ACC112 (cell line): Measurements from ENCODE around the gene STRADA.
A peak's percentile ranks its signal among the peaks of the same experiment; 100 is the strongest.

Experiments used
- H2AFZ ChIP-seq: fragments of 200-600 bp; sonication (generic); one replicate; pipeline ENCODE4 v1.6.0; 2017; ENCODE audit warnings: antibody characterized with exemption, low read length; ENCODE audit not compliant: unreplicated experiment
- H3K27ac ChIP-seq: fragments of 200-600 bp; sonication (generic); 2 replicates; pipeline ENCODE4 v1.5.1; 2014; ENCODE audit warnings: low read depth, mild to moderate bottlenecking, antibody characterized with exemption, low read length, moderate library complexity
- H3K27me3 ChIP-seq: fragments of 200-600 bp; sonication (generic); 2 replicates; pipeline ENCODE4 v1.6.1; 2014; ENCODE audit warnings: mild to moderate bottlenecking, antibody characterized with exemption, low read length, moderate library complexity, mixed read lengths; ENCODE audit not compliant: insufficient read depth
- H3K36me3 ChIP-seq: fragments of 200-600 bp; sonication (generic); 2 replicates; pipeline ENCODE4 v1.6.1; 2016; ENCODE audit warnings: mild to moderate bottlenecking, antibody characterized with exemption, low read length, moderate library complexity, mixed read lengths; ENCODE audit not compliant: insufficient read depth
- H3K4me1 ChIP-seq: fragments of 200-600 bp; sonication (generic); one replicate; pipeline ENCODE4 v1.6.1; 2016; ENCODE audit warnings: low read length, mixed read lengths; ENCODE audit not compliant: insufficient read depth, unreplicated experiment, control insufficient read depth
- H3K4me3 ChIP-seq: fragments of 200-600 bp; sonication (generic); 2 replicates; pipeline ENCODE4 v1.5.1; 2014; ENCODE audit warnings: mild to moderate bottlenecking, low read depth, low read length
- H3K79me2 ChIP-seq: fragments of 200-600 bp; sonication (generic); one replicate; pipeline ENCODE4 v1.6.0; 2016; ENCODE audit warnings: low read length; ENCODE audit not compliant: control insufficient read depth, unreplicated experiment, insufficient read depth

STRADA gene

GRCh38 chr17:63682981-63683380 lies 58.6 kb downstream of the STRADA start:
- H3K4me3 ChIP-seq: no peak overlapping the region
- no peaks in the 10 kb centered on the region for H3K79me2 ChIP-seq
- H3K27ac ChIP-seq: no peak overlapping the region
- H3K27me3 ChIP-seq: no peaks in the 10 kb centered on the region
- peaks cover 5% of the 10 kb centered on the region for H3K36me3 ChIP-seq
- no peaks in the 10 kb centered on the region for H3K4me1 ChIP-seq
- no peak overlapping the region for H2AFZ ChIP-seq

- no peak overlapping the region for H3K27ac ChIP-seq
- no peak overlapping the region for H3K4me3 ChIP-seq
- no peaks in the 10 kb centered on the region for H3K79me2 ChIP-seq
- no peaks in the 10 kb centered on the region for H3K27me3 ChIP-seq
- no peaks in the 10 kb centered on the region for H3K4me1 ChIP-seq
- no peak overlapping the region for H2AFZ ChIP-seq
- H3K36me3 ChIP-seq: peaks cover 5% of the 10 kb centered on the region
Measured at GRCh38 chr17:63682441-63682840, 59.2 kb downstream of the STRADA start.

GRCh38 chr17:63681530-63681929 lies 60.1 kb downstream of the STRADA start:
- Histone ChIP-seq H3K36me3 (peaks cover 5% of the 10 kb centered on the region), H3K27me3 (no peaks in the 10 kb centered on the region), H3K27ac (no peak overlapping the region), H3K4me3 (no peak overlapping the region), H3K79me2 (no peaks in the 10 kb centered on the region), H3K4me1 (peaks cover 3% of the 10 kb centered on the region), H2AFZ (no peak overlapping the region)

GRCh38 chr17:63680700-63681099 lies 60.9 kb downstream of the STRADA start:
- no peaks in the 10 kb centered on the region for H3K79me2 ChIP-seq
- H3K36me3 ChIP-seq: peaks cover 5% of the 10 kb centered on the region
- H3K4me3 ChIP-seq: no peak overlapping the region
- H3K4me1 ChIP-seq: peaks cover 10% of the 10 kb centered on the region
- no peak overlapping the region for H3K27ac ChIP-seq
- no peak overlapping the region for H2AFZ ChIP-seq
- no peaks in the 10 kb centered on the region for H3K27me3 ChIP-seq

- Histone ChIP-seq H3K4me1 (peaks cover 25% of the 10 kb centered on the region), H3K27ac (no peak overlapping the region), H3K36me3 (peaks cover 5% of the 10 kb centered on the region), H3K27me3 (no peaks in the 10 kb centered on the region), H3K79me2 (no peaks in the 10 kb centered on the region), H2AFZ (no peak overlapping the region), H3K4me3 (no peak overlapping the region)
Measured at GRCh38 chr17:63679214-63679613, 62.4 kb downstream of the STRADA start.

- Histone ChIP-seq H3K36me3 (no peaks in the 10 kb centered on the region; the same call in 1 of the 2 replicates), H3K27me3 (no peaks in the 10 kb centered on the region), H2AFZ (no peak overlapping the region), H3K4me3 (no peak overlapping the region), H3K79me2 (no peaks in the 10 kb centered on the region), H3K4me1 (peaks cover 26% of the 10 kb centered on the region), H3K27ac (no peak overlapping the region)
Measured at GRCh38 chr17:63676584-63676983, 65.0 kb downstream of the STRADA start.

- Histone ChIP-seq H3K4me1 (peaks cover 26% of the 10 kb centered on the region), H3K36me3 (no peaks in the 10 kb centered on the region), H3K27me3 (no peaks in the 10 kb centered on the region), H3K27ac (peak overlapping the region; percentile 59), H2AFZ (peak overlapping the region; percentile 45), H3K4me3 (peak overlapping the region; percentile 45), H3K79me2 (no peaks in the 10 kb centered on the region)
Measured at GRCh38 chr17:63675607-63676546, 65.7 kb downstream of the STRADA start.

GRCh38 chr17:63675231-63675606 lies 66.4 kb downstream of the STRADA start:
- peak overlapping the region; percentile 45 for H3K4me3 ChIP-seq
- peak overlapping the region; percentile 45 for H2AFZ ChIP-seq

GRCh38 chr17:63672856-63673255 lies 68.7 kb downstream of the STRADA start:
- no peaks in the 10 kb centered on the region for H3K36me3 ChIP-seq
- no peaks in the 10 kb centered on the region for H3K79me2 ChIP-seq
- H3K4me1 ChIP-seq: peaks cover 26% of the 10 kb centered on the region
- H3K27me3 ChIP-seq: no peaks in the 10 kb centered on the region
- H2AFZ ChIP-seq: no peak overlapping the region
- H3K4me3 ChIP-seq: no peak overlapping the region
- H3K27ac ChIP-seq: no peak overlapping the region

More at GRCh38 chr17:63675231-63675606, 66.4 kb downstream of the STRADA start:
- Histone ChIP-seq H3K36me3 (no peaks in the 10 kb centered on the region), H3K4me1 (peaks cover 26% of the 10 kb centered on the region), H3K27me3 (no peaks in the 10 kb centered on the region), H3K27ac (peak overlapping the region; percentile 59), H3K79me2 (no peaks in the 10 kb centered on the region)

- Histone ChIP-seq H3K79me2 (no peaks in the 10 kb centered on the region), H3K27me3 (no peaks in the 10 kb centered on the region), H2AFZ (no peak overlapping the region), H3K4me3 (no peak overlapping the region), H3K27ac (no peak overlapping the region), H3K4me1 (no peaks in the 10 kb centered on the region), H3K36me3 (no peaks in the 10 kb centered on the region)
Measured at GRCh38 chr17:63665527-63666214, 75.9 kb downstream of the STRADA start.
